Heart left ventricle (tissue), 13 donors: ENCODE results near the gene VPS37D.

Experiments used
- POLR2A ChIP-seq, 2 donors: fragments of 450-650 bp; IDR thresholded peaks; one replicate each; pipeline ENCODE4 v1.6.1; 2017; ENCODE audit warnings: antibody characterized with exemption in 2 of 2, mild to moderate bottlenecking in 2 of 2, moderate library complexity in 2 of 2
- TF ChIP-seq, protein P1 (sequence below), 12 donors: fragments of 200-600 bp; sonication (generic) in 4 of 12; IDR thresholded peaks; one replicate each; pipeline versions ENCODE4 v1.5.0 to v1.8.0; 2018 to 2022; ENCODE audit warnings: antibody characterized with exemption in 12 of 12, mild to moderate bottlenecking in 5 of 12
- donor health status: ischemic (EF 13 %, LVEDD 7.1; RV severe dilation, severe dysfunction).
- donor health status: DM: no; HTN: yes; CAD: no.
- donor health status: DM: no; HTN: no; CAD: no.
- donor health status: ischemic (EF 25% LVEDD 6.9; RV normal size, moderate dysfunction).
- donor health status: ischemic (EF 25% LVEDD 5.7; RV mildly dilated, moderate dysfunction).
- donor health status: ischemic (EF 35%, LVEDD 5.7; RV mildly dilated, moderate dysfunction).
- donor health status: nonischemic (EF 11% LVEDD 7.7; RV severe dilation, severe dysfunction).
- donor health status: DM: yes; HTN: yes; CAD: no.
- donor health status: PGD.
- donor health status: ischemic (EF 29% LVEDD 5.4; RV normal size, mild dysfunction).
- donor health status: nonischemic (EF 23%, LVEDD 6.1; RV moderate dilation, normal function).

- TF ChIP-seq POLR2A (IDR thresholded peaks at IDR 0.05), result no peak
- TF ChIP-seq, protein P1, sequence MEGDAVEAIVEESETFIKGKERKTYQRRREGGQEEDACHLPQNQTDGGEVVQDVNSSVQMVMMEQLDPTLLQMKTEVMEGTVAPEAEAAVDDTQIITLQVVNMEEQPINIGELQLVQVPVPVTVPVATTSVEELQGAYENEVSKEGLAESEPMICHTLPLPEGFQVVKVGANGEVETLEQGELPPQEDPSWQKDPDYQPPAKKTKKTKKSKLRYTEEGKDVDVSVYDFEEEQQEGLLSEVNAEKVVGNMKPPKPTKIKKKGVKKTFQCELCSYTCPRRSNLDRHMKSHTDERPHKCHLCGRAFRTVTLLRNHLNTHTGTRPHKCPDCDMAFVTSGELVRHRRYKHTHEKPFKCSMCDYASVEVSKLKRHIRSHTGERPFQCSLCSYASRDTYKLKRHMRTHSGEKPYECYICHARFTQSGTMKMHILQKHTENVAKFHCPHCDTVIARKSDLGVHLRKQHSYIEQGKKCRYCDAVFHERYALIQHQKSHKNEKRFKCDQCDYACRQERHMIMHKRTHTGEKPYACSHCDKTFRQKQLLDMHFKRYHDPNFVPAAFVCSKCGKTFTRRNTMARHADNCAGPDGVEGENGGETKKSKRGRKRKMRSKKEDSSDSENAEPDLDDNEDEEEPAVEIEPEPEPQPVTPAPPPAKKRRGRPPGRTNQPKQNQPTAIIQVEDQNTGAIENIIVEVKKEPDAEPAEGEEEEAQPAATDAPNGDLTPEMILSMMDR (IDR thresholded peaks at IDR 0.05), result no peak
Observed at GRCh38 chr7:73624669-73625001, 43.0 kb upstream of the VPS37D start.
